DOHH2 (cell line): ENCODE data around the gene COL27A1.

Experiments
- H3F3A ChIP-seq: fragments of 200-600 bp; sonication (generic), shearing (Covaris generic); 2 replicates; pipeline ENCODE4 v1.6.0; 2016; ENCODE audit warnings: antibody characterized with exemption, mild to moderate bottlenecking; ENCODE audit not compliant: control insufficient read depth, insufficient read depth
- H3K27ac ChIP-seq: fragments of 200-600 bp; sonication (generic); 2 replicates; pipeline ENCODE4 v1.5.1; 2014; ENCODE audit warnings: low read depth, mild to moderate bottlenecking, low read length, moderate library complexity
- H3K27me3 ChIP-seq: fragments of 200-600 bp; sonication (generic); 2 replicates; pipeline ENCODE4 v1.6.1; 2014; ENCODE audit warnings: mild to moderate bottlenecking, low read length, mixed read lengths; ENCODE audit not compliant: control insufficient read depth
- H3K36me3 ChIP-seq: fragments of 200-600 bp; sonication (generic); 2 replicates; pipeline ENCODE4 v1.6.1; 2014; ENCODE audit warnings: mild to moderate bottlenecking, low read length, moderate library complexity, mixed read lengths; ENCODE audit not compliant: control insufficient read depth
- H3K4me1 ChIP-seq: fragments of 200-600 bp; sonication (generic); 2 replicates; pipeline ENCODE4 v1.6.1; 2014; ENCODE audit warnings: mild to moderate bottlenecking, low read length, mixed read lengths; ENCODE audit not compliant: control insufficient read depth
- H3K4me2 ChIP-seq: fragments of 200-600 bp; sonication (generic); 2 replicates; pipeline ENCODE4 v1.6.0; 2014; ENCODE audit warnings: mild to moderate bottlenecking, low read length, moderate library complexity
- H3K4me3 ChIP-seq: fragments of 200-600 bp; sonication (generic); 2 replicates; pipeline ENCODE4 v1.5.1; 2014; ENCODE audit warnings: mild to moderate bottlenecking, low read length, mixed read lengths
- H3K79me2 ChIP-seq: fragments of 200-600 bp; sonication (generic); 2 replicates; pipeline ENCODE4 v1.6.1; 2014; ENCODE audit warnings: mild to moderate bottlenecking, low read length, mixed read lengths; ENCODE audit not compliant: control insufficient read depth
- H3K9me2 ChIP-seq: fragments of 200-600 bp; sonication (generic); replicated peaks from 2 replicates; pipeline ENCODE4 v1.6.1; 2014; ENCODE audit warnings: mild to moderate bottlenecking, low read length, mixed read lengths; ENCODE audit not compliant: control insufficient read depth
- H3K9me3 ChIP-seq: fragments of 200-600 bp; sonication (generic); 2 replicates; pipeline ENCODE4 v1.6.1; 2014; ENCODE audit warnings: antibody characterized with exemption, low read length, mixed read lengths; ENCODE audit not compliant: control insufficient read depth, insufficient read depth
- H4K20me1 ChIP-seq: fragments of 200-600 bp; sonication (generic); 2 replicates; pipeline ENCODE4 v1.6.0; 2014; ENCODE audit warnings: low read depth, mild to moderate bottlenecking, antibody characterized with exemption, low read length, moderate library complexity; ENCODE audit not compliant: control insufficient read depth, insufficient read depth
- EZH2phosphoT487 ChIP-seq: fragments of 200-600 bp; sonication (generic); IDR thresholded peaks from 2 replicates; pipeline ENCODE4 v1.6.1; 2017; ENCODE audit warnings: borderline replicate concordance, mild to moderate bottlenecking, antibody characterized with exemption, low read length, moderate library complexity, mixed read lengths
- TF ChIP-seq, protein P1 (sequence below): fragments of 200-600 bp; sonication (generic); IDR thresholded peaks from one replicate; pipeline ENCODE4 v1.5.1; 2014; ENCODE audit warnings: antibody characterized with exemption, mild to moderate bottlenecking, low read depth, low read length; ENCODE audit not compliant: poor library complexity, severe bottlenecking

Gene COL27A1

GRCh38 chr9:114193090-114193489 is 37.8 kb downstream of the COL27A1 start:
- Histone ChIP-seq H3K27me3 (no peaks in the 10 kb centered on the region), H3K36me3 (no peaks in the 10 kb centered on the region), H3F3A (no peaks in the 10 kb centered on the region), H3K9me2 (no peaks in the 10 kb centered on the region), H3K4me3 (no peak overlapping the region), H3K79me2 (no peaks in the 10 kb centered on the region), H3K9me3 (no peaks in the 10 kb centered on the region), H3K4me1 (no peaks in the 10 kb centered on the region), H4K20me1 (no peaks in the 10 kb centered on the region), H3K4me2 (no peak overlapping the region), H3K27ac (no peak overlapping the region)
- TF ChIP-seq EZH2phosphoT487, result no peak
- TF ChIP-seq, protein P1, sequence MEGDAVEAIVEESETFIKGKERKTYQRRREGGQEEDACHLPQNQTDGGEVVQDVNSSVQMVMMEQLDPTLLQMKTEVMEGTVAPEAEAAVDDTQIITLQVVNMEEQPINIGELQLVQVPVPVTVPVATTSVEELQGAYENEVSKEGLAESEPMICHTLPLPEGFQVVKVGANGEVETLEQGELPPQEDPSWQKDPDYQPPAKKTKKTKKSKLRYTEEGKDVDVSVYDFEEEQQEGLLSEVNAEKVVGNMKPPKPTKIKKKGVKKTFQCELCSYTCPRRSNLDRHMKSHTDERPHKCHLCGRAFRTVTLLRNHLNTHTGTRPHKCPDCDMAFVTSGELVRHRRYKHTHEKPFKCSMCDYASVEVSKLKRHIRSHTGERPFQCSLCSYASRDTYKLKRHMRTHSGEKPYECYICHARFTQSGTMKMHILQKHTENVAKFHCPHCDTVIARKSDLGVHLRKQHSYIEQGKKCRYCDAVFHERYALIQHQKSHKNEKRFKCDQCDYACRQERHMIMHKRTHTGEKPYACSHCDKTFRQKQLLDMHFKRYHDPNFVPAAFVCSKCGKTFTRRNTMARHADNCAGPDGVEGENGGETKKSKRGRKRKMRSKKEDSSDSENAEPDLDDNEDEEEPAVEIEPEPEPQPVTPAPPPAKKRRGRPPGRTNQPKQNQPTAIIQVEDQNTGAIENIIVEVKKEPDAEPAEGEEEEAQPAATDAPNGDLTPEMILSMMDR, result no peak

DNA sequence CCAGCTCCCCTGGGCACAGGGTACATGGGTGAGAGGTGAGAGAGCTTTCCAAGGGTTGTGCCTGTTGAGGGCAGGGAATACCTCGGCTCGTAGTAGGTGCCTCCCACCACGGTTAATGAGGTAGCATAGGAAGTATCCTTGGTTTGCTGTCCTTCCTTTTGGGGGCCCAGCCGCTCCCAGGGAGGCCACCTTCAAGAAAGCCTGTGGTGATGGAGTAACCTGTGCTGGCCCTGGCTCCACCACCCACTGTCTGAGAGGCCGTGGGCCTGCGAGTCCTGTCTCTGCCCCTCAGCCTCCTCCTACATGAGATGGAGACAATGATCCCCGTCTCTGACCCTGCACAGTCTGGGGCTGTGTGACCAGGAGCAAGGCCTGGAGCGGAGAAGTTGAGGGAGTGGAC is 40.8 kb downstream of the COL27A1 start:
- no peaks in the 10 kb centered on the region for H3K9me3 ChIP-seq
- TF ChIP-seq, protein P1, result no peak
- TF ChIP-seq EZH2phosphoT487, result no peak
- H3F3A ChIP-seq, result no peaks in the 10 kb centered on the region
- no peak overlapping the region for H3K4me3 ChIP-seq
- no peaks in the 10 kb centered on the region for H3K79me2 ChIP-seq
- H3K27ac ChIP-seq, result no peak overlapping the region
- no peaks in the 10 kb centered on the region for H3K4me1 ChIP-seq
- H3K27me3 ChIP-seq, result no peaks in the 10 kb centered on the region
- H3K9me2 ChIP-seq, result no peaks in the 10 kb centered on the region
- no peaks in the 10 kb centered on the region for H3K36me3 ChIP-seq
- no peak overlapping the region for H3K4me2 ChIP-seq
- no peaks in the 10 kb centered on the region for H4K20me1 ChIP-seq

DNA sequence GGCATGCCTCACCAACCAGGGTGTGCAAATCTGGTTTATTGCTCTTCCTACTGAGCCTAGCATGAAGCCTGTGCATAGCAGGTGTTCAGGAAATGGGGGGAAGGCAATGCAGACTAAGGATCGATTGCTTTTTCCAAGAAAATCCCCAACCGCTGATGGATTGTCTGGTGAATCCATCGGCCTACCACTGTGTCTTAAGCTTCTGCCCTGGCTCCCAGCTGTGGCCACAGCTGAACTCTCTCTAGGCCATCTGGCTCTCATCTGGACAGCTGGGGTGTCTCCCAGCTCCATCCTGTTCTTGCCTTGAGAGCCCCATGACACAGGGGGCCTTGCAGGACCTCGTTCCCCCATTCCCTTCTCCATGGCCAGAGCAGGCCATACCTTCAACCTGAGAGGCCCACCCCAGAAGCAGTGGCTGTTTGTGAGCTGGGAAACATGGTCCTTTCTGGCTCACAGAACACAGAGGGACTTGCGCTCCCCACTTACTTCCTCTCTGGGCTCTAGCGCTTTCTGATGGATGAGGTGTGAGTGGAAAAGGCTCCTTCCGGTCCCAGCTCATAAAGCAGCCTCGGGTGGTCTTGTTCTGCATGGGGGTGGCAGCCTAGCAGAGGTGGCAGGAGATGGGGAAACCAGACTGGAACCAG is 41.8 kb downstream of the COL27A1 start:
- Histone ChIP-seq H3K36me3 (no peaks in the 10 kb centered on the region), H3K27ac (no peak overlapping the region), H3K4me1 (no peaks in the 10 kb centered on the region), H3K9me2 (no peaks in the 10 kb centered on the region), H3K4me3 (no peak overlapping the region), H3F3A (no peaks in the 10 kb centered on the region), H3K79me2 (no peaks in the 10 kb centered on the region), H3K9me3 (no peaks in the 10 kb centered on the region), H3K27me3 (no peaks in the 10 kb centered on the region), H4K20me1 (no peaks in the 10 kb centered on the region), H3K4me2 (no peak overlapping the region)
- TF ChIP-seq, protein P1, result no peak
- TF ChIP-seq EZH2phosphoT487, result no peak
